Mammary epithelial cell (primary cell): Measurements from ENCODE around the gene AGPAT4.

Source experiments
- EZH2 ChIP-seq: IDR thresholded peaks from 2 replicates; pipeline ENCODE4 v1.6.1; 2012; ENCODE audit warnings: low read length, inconsistent platforms, borderline replicate concordance
- TF ChIP-seq, protein P1 (sequence below), 2 donors: IDR thresholded peaks in 1 of 2; conservative IDR thresholded peaks in 1 of 2; 2 replicates each; pipeline ENCODE4 v1.5.1; 2011 to 2012; ENCODE audit warnings: inconsistent platforms in 2 of 2, low read length in 2 of 2, mild to moderate bottlenecking in 2 of 2, control low read depth in 1 of 2, low read depth in 1 of 2; ENCODE audit not compliant: insufficient read depth in 1 of 2; ENCODE audit errors: extremely low read depth in 1 of 2

GRCh38 chr6:161223646-161224045 lies 50.2 kb downstream of the AGPAT4 start:
- TF ChIP-seq EZH2: no peak
- TF ChIP-seq, protein P1, sequence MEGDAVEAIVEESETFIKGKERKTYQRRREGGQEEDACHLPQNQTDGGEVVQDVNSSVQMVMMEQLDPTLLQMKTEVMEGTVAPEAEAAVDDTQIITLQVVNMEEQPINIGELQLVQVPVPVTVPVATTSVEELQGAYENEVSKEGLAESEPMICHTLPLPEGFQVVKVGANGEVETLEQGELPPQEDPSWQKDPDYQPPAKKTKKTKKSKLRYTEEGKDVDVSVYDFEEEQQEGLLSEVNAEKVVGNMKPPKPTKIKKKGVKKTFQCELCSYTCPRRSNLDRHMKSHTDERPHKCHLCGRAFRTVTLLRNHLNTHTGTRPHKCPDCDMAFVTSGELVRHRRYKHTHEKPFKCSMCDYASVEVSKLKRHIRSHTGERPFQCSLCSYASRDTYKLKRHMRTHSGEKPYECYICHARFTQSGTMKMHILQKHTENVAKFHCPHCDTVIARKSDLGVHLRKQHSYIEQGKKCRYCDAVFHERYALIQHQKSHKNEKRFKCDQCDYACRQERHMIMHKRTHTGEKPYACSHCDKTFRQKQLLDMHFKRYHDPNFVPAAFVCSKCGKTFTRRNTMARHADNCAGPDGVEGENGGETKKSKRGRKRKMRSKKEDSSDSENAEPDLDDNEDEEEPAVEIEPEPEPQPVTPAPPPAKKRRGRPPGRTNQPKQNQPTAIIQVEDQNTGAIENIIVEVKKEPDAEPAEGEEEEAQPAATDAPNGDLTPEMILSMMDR (conservative IDR thresholded peaks at IDR 0.05 in 1 of 2, IDR thresholded peaks at IDR 0.05 in 1 of 2; ENCODE audit: extremely low read depth in 1 of 2, insufficient read depth in 1 of 2, low read depth in 1 of 2, low read length in 2 of 2): no peak
